WERI-Rb-1 (cell line): ENCODE data around the gene ACOT7.

Experiments
- DNase-seq: peaks from one replicate; pipeline ENCODE4 v3.0.0-alpha.2; 2020
- H3K27ac ChIP-seq: fragments of 250-450 bp; sonication (Bioruptor Pico); 2 replicates; pipeline ENCODE4 v1.5.1; 2020; ENCODE audit warnings: mild to moderate bottlenecking, moderate library complexity
- H3K27me3 ChIP-seq: fragments of 250-450 bp; sonication (Bioruptor Pico); 2 replicates; pipeline ENCODE4 v1.5.1; 2021; ENCODE audit warnings: mild to moderate bottlenecking, low read depth, moderate library complexity; ENCODE audit not compliant: insufficient read depth, severe bottlenecking
- H3K36me3 ChIP-seq: fragments of 250-450 bp; sonication (Bioruptor Pico); 2 replicates; pipeline ENCODE4 v1.5.1; 2020; ENCODE audit warnings: mild to moderate bottlenecking, moderate library complexity
- H3K4me3 ChIP-seq: 2 replicates; pipeline ENCODE4 v1.5.1; 2011; ENCODE audit warnings: low read depth, mild to moderate bottlenecking, control low read depth, low read length
- H3K9me3 ChIP-seq: fragments of 250-450 bp; sonication (Bioruptor Pico); 2 replicates; pipeline ENCODE4 v1.5.1; 2021; ENCODE audit warnings: mild to moderate bottlenecking, moderate library complexity; ENCODE audit not compliant: severe bottlenecking
- CTCF ChIP-seq: IDR thresholded peaks from 2 replicates; pipeline ENCODE4 v1.5.1; 2011; ENCODE audit warnings: low read depth, mild to moderate bottlenecking, control low read depth, inconsistent platforms, low read length

Gene ACOT7

GRCh38 chr1:6274622-6275139, 118.9 kb downstream of the ACOT7 start:
- DNase-seq, result no peak
- H3K36me3 ChIP-seq, result peaks cover 13% of the 10 kb centered on the region
- H3K27me3 ChIP-seq, result no peaks in the 10 kb centered on the region
- H3K4me3 ChIP-seq, result no peak overlapping the region
- H3K27ac ChIP-seq, result no peak overlapping the region
- no peaks in the 10 kb centered on the region for H3K9me3 ChIP-seq
- no peak for TF ChIP-seq CTCF

- no peak overlapping the region for H3K27ac ChIP-seq
- peaks cover 11% of the 10 kb centered on the region for H3K36me3 ChIP-seq
- H3K9me3 ChIP-seq, result no peaks in the 10 kb centered on the region
- no peak overlapping the region for H3K4me3 ChIP-seq
- no peaks in the 10 kb centered on the region for H3K27me3 ChIP-seq
- no peak for TF ChIP-seq CTCF
- no peak for DNase-seq
Measured at GRCh38 chr1:6274102-6274501, 119.5 kb downstream of the ACOT7 start.

GRCh38 chr1:6273380-6273891, 120.1 kb downstream of the ACOT7 start:
- Histone ChIP-seq H3K27me3 (no peaks in the 10 kb centered on the region), H3K27ac (no peak overlapping the region), H3K36me3 (peaks cover 9% of the 10 kb centered on the region), H3K4me3 (no peak overlapping the region), H3K9me3 (no peaks in the 10 kb centered on the region)
- no peak for TF ChIP-seq CTCF
- no peak for DNase-seq

GRCh38 chr1:6272868-6273267, 120.7 kb downstream of the ACOT7 start:
- peak; percentile 17; the same call in 1 of the 2 replicates for TF ChIP-seq CTCF
- Histone ChIP-seq H3K27ac (no peak overlapping the region), H3K27me3 (no peaks in the 10 kb centered on the region), H3K4me3 (no peak overlapping the region), H3K9me3 (no peaks in the 10 kb centered on the region), H3K36me3 (peaks cover 9% of the 10 kb centered on the region)
- no peak for DNase-seq

GRCh38 chr1:6272452-6272851, 121.1 kb downstream of the ACOT7 start:
- Histone ChIP-seq H3K27me3 (no peaks in the 10 kb centered on the region), H3K36me3 (peaks cover 9% of the 10 kb centered on the region), H3K9me3 (no peaks in the 10 kb centered on the region), H3K27ac (no peak overlapping the region), H3K4me3 (no peak overlapping the region)
- no peak for TF ChIP-seq CTCF
- no peak for DNase-seq

- H3K27me3 ChIP-seq, result no peaks in the 10 kb centered on the region
- H3K4me3 ChIP-seq, result no peak overlapping the region
- H3K36me3 ChIP-seq, result peaks cover 9% of the 10 kb centered on the region
- no peak overlapping the region for H3K27ac ChIP-seq
- no peak for TF ChIP-seq CTCF
- DNase-seq, result no peak
- no peaks in the 10 kb centered on the region for H3K9me3 ChIP-seq
Measured at GRCh38 chr1:6271554-6271953, 122.0 kb downstream of the ACOT7 start.
